GM19351 (cell line): ENCODE data around the gene CLDN6.
"Not testable (repeated sequence)": the region's sequence is repeated elsewhere in the genome, so short reads cannot be mapped to it uniquely, and the experiment has no call there.

Experiments used
- ATAC-seq: cut with Tn5 transposase; IDR thresholded peaks from one replicate; pipeline ENCODE4 v1.9.1; 2021; ENCODE audit warnings: mild to moderate bottlenecking, moderate library complexity; ENCODE audit not compliant: unreplicated experiment

Gene CLDN6

DNA sequence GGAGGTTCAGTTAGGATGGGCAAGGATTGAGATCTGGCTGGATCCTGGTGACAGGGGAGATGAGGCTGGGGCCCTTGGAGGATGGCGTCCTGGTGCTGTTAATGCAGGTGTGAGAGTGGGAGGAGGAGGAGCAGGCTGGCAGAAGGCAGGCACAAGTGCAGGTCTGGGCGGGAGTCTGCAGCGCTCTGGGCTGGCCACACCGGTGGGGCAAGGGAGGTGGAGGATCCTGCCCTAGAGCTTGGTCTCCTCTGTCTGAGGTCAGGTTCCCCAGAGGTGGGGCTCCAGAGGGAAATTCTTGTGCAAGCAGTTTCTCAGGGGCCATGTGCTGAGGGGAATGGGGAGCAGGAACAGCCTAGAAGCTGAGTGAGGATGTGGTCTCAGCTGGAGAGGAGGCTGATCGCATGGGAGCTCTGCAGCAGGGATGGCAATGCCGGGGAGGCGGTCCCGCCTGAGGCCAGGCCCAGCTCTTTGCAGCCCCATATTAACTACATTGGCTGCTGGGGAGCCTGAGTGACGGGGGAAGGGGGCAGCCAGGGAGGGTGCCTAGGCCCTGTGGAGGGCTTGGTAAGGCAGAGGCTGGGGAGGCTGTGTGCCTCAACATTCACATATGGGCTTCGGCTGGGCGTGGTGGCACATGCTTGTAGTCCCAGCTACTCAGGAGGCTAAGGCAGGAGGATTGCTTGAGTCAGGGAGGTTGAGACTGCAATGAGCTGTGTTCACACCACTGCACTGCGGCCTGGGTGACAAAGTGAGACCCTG, 34.8 kb upstream of the CLDN6 start:
- ATAC-seq = not testable (repeated sequence)

DNA sequence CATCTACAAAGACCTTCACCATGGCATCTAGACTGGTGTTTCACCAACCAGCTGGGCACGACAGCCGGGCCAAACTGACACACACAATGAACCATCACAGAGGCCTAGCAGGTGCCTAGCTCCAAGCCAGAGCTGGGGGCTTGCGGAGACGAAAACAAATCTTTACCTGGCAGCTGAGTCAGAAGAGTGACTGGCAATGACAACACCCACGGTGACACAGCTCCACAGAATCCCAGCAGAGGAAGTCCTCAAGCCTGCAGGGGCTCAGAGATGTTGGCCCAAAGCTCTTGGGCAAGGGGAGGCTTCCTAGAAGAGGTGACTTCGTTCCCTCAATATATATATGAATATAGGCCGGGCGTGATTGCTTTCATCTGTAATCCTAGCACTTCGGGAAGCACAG, 33.5 kb upstream of the CLDN6 start:
- no peak for ATAC-seq

DNA sequence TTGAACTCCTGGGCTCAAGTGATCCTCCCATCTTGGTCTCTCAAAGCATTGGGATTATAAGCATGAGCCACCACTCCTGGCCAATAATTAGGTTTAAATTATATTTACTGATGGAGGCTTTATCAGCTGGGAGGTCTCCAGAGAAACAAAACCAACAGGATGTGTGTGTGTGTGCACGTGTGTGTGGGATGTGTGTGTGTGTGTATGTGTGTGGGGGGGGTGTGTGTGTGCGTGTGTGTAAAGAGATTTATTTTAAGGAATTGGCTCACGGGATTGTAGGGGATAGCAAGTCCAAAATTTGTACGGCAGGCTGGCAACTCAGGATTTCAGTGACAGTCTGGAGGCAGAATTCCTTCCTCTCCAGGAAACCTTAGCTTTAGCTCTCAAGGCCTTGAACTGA, 33.0 kb upstream of the CLDN6 start:
- ATAC-seq = no peak

DNA sequence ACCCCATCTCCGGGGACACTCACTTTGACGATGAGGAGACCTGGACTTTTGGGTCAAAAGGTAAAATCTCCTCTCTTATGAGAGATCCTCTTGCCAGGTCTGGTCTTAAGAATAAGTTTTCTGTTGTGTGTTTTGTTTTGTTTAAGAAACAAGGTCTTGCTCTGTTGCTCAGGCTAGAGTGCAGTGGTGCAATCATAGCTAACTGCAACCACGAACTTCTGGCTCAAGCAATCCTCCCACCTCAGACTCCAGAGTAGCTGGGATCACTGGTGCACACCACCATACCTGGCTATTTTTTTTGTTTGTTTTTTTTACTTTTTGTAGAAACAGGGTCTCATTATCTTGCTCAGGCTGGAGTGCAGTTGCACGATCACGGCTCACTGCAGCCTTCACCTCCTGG, 32.5 kb upstream of the CLDN6 start:
- ATAC-seq = no peak

DNA sequence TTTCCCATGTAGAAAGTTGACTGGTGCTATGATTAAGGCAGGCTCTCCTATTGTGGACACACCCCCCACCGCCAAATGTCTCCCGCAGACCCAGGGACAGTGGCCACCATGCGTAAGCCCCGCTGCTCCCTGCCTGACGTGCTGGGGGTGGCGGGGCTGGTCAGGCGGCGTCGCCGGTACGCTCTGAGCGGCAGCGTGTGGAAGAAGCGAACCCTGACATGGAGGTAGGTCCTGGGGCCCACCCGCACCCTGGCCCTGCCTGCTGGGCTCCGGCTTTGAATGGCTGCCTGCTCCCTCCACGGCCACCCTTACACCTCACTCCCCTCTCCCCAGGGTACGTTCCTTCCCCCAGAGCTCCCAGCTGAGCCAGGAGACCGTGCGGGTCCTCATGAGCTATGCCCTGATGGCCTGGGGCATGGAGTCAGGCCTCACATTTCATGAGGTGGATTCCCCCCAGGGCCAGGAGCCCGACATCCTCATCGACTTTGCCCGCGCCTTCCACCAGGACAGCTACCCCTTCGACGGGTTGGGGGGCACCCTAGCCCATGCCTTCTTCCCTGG, 32.0 kb upstream of the CLDN6 start:
- ATAC-seq = no peak

DNA sequence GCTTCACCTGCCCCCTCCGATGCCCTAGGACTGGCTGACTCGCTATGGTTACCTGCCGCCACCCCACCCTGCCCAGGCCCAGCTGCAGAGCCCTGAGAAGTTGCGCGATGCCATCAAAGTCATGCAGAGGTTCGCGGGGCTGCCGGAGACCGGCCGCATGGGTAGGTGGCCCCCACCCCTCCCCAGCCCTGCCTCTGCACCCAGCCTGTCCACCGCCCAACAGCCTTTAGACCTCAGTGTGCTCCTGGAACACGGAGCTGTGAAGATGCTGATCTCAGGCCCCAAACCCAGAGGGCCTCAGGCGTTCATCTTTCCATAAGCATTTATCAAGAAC, 29.4 kb upstream of the CLDN6 start:
- no peak for ATAC-seq

DNA sequence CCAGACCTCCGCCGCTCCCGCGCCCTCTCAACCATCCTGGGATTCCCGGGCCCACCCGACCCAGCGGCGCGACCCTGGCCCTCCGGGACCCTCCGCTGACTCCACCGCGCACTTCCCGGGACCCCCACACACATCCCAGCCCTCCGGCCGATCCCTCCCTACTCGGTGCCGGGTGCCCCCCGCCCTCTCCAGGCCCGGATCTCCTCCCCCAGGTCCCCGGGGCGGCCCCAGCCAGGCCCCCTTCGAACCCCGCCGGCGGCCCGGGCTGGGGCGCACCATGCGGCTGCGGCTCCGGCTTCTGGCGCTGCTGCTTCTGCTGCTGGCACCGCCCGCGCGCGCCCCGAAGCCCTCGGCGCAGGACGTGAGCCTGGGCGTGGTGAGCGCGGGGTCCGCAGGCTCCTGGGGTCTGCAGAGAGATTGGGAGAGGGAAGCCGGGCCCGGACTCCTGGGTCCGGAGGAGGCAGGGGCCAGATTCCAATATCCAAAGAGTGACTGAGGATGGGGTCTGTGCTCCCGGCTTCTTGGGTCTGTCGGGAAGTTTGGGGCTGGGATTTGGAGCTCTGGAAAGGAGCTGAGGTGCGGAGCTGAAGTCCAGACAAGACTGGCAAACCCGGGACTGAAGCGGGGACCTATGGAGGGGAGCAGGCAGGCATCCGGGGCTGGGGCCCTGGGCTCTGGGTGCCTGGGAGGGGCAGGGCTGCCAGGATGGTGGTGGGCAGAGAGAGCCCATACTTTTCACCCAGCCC, 28.8 kb upstream of the CLDN6 start:
- no peak for ATAC-seq

DNA sequence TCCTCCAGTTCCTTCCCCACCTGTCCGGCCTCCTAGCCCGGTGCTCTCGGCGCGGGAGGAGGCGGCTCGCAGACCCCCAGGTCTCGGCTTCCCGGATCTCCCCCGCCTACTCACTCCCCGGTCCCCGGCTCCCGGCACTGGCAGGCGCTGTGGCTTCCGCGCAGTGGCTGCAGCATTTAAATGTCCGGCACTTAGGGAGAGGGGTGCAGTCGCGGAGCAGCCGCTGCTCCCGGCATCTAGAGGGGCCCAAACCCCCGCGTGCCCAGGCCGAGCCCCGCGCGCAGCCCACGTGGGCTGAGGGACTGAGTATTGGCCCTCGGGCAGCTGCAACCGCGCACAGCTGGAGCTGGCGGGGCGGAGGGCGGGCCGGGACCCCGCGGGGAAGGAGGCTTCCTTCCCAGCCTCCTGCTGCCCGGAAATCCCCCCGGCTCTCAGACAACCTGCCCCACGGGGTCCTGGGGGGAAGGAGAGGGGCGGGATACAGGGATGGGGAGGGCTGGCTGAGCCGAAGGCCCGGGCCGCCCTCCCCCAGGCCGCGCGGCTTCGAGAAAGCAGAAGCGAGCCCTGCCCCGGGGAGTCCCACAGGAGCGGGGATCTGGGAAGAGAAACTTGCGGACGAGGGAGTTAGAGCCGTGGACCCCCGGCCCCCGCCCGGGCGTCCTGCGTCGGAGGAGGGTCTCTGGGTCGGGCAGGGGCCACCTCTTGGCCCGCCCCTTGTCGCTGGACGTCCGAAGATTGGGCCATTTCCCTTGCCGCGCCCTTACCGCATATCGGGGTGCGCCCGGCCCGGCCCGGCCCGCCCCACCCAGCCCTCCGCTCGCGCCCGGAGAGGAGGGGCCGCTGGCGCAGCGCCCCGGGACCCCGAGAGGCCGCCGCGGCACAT, 28.0 kb upstream of the CLDN6 start, which contains the start of gene MMP25:
Gene MMP25, plus strand, starts transcription at position 804 of the 883 bp plus-strand sequence. CDS start 357 bp downstream, outside the sequence.
- ATAC-seq = no peak

DNA sequence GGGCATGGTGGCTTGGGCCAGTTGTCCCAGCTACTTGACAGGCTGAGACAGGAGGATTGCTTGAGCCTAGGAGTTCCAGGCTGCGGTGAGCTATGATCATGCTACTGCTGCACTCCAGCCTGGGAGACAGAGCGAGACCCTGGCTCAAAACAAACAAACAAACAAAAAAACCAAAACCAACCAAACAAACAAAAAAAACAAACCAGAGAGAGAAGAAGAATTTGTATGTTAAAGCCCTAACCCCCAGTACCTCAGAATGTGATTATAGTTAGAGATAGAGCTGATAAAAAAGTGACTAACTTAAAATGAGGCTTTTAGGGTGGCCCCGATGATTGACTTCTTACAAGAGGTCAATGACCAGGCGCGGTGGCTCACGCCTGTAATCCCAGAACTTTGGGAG, 26.7 kb upstream of the CLDN6 start:
- no peak for ATAC-seq

DNA sequence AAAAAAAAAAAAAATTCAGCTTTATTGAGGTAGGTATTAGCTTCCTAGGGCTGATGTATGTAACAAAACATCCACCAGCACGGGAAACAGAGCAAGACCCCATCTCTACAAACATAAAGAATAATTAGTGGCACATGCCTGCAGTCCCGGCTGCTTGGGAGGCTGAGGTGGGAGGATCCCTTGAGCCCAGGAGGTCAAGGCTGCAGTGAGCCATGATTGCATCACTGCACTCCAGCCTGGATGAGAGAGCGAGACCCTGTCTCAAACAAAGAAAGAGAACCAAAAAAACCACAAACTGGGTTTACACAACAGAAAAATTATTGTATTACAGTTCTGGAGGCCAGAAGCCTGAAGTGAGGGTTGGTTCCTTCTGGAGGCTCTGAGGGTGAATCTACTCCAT, 24.4 kb upstream of the CLDN6 start:
- no peak for ATAC-seq

DNA sequence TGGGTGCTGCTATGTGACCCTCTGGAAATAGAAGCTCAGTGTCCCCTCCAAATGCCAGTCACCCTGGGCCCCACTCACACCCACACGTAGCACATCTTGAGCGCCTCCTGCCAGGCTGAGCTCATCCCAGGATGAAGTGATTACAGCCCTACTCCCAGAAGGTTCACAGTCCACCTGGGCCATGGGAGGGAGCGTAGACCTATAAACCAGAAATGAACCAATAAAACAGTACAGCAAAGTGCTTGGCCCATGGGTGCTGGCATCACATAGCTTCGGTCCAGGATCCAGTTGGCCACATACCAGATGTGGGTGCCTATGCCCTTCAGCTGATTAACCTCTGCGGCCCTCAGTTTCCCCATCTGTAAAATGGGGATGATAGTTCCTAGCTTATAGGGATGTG, 20.9 kb upstream of the CLDN6 start:
- ATAC-seq = no peak

DNA sequence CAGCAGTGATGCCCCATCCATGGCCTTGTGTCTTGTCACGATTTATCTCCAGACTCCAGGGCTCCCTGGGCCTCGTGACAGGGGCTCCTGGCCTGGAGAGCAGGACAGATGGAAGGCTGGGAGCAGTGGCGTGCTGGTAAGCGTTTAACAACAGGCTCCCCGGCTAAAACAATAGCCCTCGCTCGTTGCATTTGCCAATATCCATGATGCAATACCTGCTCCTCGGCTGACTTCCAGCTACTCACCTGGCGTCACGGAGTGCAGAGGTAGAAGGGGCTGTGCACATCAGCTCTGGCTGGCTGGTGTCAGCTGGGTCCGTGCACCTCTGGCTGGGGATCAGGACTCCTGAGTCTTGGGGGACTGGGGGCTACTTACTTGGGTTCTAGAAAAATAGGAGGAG, 20.3 kb upstream of the CLDN6 start:
- ATAC-seq = no peak

DNA sequence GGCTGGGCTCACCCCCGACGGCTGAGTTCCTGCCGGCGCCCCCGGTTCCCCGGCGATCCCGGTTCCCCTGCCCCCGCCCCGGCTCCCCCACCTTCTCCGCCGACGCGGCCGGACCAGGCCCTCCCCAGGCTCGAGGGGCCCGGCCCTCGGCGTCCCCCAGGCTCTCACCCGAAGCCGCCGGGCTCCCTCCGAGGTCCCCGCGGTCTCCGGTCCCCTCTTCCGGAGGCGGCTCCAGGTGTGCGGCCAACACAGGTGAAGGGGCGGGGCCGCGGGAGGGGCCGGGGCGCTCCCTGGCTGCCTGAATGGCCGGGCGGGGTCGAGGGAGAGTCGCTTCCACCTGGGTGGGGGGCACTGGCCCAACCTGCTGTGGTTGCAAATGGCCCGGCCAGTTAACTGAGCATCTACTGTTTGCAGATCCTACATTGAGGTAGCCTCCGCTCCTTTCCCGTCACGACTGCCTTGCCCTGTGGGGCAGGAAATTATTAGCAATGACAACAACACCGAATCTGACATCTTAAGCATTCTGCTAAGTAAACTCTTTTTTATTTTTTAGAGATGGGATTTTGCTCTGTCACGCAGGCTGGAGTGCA, 18.8 kb upstream of the CLDN6 start, which contains the start of gene BICDL2:
Gene BICDL2, minus strand, starts transcription at position 219 of the 590 bp plus-strand sequence. CDS start 1,448 bp downstream, outside the sequence.
- ATAC-seq = no peak

DNA sequence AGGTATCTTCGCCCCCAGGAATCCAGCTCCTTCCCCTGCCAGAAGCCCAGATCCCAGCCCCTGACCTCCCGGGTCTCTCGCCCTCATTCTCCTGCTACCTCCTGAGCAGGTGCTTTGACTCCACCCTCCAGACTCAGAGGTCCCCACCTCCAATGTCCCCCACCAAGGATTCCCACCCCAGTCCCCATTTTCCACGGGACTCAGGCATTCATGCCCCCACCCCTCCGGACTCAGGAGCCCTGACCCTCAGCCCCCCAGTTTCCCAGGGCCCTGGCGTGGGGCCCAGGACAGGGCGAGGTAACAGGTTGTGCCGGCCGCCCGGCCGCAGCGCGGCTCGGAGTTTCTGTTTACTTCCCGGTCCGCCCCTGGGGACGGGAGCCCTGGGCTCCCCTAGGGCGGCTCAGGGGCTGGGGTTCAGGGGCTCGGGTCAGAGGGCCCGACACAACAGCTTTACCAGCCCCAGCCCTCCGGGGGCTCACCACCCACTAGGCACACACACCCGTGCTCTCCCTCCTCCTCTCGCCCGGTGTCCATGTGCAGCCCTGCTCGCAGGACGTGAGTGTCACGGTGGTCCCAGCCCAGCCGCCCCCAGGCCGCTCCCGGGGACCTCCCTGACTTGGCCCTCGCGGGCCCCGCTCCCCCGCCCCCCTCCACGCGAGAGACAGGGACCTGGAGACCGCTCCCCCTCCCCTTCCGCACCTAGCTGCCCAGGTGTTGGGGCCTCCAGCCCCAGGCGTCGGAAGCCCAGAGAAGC, 18.2 kb upstream of the CLDN6 start:
- ATAC-seq = no peak

DNA sequence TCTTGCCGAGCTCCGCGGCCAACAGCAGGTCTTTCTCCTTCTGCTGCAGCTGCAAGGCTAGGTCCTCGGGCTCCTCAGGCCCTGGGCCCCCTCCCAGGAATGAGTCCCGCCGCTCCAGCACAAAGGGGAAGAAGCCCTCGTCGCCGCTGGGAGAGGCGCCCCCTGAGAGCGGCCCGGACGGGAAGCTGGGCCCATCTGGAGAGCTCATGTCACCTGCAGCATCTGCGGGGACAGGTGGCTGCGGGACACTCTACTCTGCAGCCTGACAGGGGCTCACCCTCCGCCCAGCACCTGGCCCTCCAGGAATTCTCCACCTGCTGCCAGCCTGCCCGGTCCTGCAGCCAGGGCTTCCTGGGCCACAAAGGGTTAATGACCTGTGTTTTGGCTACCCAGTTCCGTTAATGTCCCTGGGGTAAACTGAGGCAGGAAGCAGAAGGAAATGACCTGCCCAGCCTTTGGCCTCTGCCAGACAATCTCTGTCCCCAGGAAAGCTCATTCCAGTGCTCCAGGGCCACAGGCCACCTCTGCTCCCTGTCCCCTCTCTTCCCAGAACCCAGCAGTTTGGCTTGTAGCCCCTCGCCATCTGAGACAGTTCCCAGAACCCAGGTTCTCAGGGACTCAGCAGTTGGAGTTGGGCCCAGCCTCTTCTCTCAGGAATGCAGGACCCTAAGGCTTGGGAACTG, 17.4 kb upstream of the CLDN6 start:
- no peak for ATAC-seq

DNA sequence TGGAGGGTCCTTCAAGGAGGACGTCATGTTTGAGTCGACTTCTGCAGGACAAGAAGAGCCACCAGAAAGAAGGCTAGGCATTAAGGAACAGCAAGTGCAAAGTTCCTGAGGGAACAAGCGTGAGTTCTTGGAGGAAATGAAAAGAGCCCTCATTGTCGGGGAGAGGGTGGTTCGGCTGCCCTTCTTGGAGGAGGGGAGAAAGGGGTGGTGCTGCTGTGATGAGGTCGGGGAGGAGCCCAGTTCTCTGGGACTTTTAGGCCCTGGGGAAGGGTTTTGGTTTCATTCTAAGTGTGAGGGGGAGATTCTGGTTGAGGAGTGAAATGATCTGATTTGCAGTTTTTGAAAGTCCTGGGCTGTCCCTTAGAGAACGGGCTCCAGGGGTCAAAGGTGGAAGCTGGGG, 14.6 kb upstream of the CLDN6 start:
- no peak for ATAC-seq

DNA sequence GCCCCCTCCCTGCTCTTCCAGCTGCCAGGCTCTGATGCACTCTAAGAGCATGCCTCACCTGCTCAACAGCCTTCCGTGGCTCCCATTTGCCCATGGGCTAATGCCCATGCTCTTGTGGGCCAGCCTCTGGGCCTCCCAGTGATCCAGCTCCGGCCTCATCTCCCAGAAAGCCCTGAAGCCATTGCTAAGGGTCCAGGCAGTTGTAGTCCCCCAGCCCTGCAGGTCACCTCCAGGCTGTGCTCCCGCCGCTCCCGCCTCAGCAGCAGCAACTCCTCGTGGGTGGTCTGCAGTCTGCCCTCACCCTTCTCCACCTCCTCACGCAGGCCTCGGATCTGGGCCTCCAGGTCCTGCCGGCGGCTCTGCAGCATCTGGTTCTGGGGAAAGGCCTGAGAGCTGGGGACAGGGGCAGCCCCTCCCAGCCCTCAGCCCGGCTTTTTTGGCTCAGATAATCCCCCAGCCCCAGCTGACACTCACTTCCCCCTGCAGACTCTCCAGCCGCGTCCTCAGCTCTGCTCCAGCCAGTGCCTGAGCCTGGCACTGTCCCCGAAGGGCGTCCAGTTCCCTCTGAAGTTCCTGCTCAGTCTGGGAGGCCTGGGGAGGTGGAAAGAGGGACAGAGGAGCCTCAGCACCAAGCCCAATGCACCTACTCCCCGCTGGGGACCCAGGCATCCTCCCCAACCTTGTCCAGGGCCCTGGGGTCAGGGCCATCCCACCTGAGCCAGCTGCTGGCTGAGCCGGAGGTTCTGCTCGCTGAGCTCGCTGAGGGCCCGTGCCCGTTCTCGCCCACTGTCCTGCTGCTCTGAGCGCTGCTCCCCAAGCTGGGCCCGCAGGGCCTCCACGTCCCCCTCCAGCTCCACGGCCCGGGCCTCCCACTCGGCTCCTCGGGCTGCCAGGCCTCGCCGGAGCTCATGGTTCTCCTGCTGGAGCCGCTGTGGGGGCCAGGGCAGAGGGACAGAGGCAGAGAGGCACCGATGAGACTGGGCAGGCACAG, 12.5 kb upstream of the CLDN6 start:
- ATAC-seq = no peak
